ENCODE data around the gene PAM16.

DNA sequence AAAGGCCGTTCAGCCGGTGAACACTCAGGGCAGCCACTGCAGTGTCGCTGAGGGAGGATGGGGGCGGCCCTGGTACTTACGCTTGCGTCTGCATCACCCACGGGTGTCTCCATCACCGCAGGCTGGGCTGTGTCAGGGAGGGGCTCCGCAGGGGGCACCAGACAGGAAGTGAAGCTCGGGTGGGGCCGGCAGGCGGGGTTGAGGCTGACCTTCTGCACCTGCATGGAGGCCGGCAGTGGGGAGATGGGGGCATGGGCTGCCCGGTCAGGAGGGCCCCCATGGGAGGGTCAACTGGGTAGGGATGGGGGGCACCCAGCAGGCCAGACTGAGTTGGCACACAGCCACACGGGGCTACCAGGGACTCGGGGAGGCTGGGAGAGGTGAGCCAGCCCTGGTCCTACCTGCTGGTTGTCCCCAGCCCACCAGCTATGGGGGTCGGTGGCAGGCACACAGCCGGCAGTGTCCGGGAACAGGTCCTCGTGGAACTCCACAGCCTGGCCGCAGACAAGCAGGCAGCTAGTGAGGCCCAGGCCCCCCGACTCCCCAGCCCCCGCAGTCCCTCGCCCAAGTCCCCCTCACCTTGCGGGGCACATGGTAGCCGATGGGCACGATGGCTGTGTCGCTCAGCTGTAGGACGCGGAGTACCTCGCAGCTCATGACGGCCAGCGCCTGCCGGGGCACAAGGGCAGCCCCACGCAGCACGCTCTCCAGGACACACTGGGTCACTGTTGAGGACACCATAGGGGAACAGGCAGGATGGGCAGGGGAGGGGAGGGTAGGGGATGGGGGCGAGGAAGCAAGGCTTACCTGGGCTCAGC, 13.3 kb upstream of the PAM16 start:
- TF ChIP-seq, protein P1, sequence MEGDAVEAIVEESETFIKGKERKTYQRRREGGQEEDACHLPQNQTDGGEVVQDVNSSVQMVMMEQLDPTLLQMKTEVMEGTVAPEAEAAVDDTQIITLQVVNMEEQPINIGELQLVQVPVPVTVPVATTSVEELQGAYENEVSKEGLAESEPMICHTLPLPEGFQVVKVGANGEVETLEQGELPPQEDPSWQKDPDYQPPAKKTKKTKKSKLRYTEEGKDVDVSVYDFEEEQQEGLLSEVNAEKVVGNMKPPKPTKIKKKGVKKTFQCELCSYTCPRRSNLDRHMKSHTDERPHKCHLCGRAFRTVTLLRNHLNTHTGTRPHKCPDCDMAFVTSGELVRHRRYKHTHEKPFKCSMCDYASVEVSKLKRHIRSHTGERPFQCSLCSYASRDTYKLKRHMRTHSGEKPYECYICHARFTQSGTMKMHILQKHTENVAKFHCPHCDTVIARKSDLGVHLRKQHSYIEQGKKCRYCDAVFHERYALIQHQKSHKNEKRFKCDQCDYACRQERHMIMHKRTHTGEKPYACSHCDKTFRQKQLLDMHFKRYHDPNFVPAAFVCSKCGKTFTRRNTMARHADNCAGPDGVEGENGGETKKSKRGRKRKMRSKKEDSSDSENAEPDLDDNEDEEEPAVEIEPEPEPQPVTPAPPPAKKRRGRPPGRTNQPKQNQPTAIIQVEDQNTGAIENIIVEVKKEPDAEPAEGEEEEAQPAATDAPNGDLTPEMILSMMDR (IDR thresholded peaks at IDR 0.05): no peak
- TF ChIP-seq POLR2AphosphoS5 (IDR thresholded peaks at IDR 0.05; ENCODE audit: low read depth, low read length) (no peak), TCF7L2 (IDR thresholded peaks at IDR 0.05; ENCODE audit: low read depth, low read length) (no peak)
- TF ChIP-seq, protein P2, sequence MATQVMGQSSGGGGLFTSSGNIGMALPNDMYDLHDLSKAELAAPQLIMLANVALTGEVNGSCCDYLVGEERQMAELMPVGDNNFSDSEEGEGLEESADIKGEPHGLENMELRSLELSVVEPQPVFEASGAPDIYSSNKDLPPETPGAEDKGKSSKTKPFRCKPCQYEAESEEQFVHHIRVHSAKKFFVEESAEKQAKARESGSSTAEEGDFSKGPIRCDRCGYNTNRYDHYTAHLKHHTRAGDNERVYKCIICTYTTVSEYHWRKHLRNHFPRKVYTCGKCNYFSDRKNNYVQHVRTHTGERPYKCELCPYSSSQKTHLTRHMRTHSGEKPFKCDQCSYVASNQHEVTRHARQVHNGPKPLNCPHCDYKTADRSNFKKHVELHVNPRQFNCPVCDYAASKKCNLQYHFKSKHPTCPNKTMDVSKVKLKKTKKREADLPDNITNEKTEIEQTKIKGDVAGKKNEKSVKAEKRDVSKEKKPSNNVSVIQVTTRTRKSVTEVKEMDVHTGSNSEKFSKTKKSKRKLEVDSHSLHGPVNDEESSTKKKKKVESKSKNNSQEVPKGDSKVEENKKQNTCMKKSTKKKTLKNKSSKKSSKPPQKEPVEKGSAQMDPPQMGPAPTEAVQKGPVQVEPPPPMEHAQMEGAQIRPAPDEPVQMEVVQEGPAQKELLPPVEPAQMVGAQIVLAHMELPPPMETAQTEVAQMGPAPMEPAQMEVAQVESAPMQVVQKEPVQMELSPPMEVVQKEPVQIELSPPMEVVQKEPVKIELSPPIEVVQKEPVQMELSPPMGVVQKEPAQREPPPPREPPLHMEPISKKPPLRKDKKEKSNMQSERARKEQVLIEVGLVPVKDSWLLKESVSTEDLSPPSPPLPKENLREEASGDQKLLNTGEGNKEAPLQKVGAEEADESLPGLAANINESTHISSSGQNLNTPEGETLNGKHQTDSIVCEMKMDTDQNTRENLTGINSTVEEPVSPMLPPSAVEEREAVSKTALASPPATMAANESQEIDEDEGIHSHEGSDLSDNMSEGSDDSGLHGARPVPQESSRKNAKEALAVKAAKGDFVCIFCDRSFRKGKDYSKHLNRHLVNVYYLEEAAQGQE (IDR thresholded peaks at IDR 0.05; ENCODE audit: insufficient read depth in 1 of 2, low read depth in 2 of 2, low read length in 1 of 2): no peak

Data from Panc1 (cell line).